Muscle of leg (tissue), 16 donors: ENCODE measurements around the gene HMCN2. TPM values are rescaled to one million over a fixed set of nuclear protein-coding genes. Genes with fewer than 3 reads are reported as not detected.
A peak's percentile ranks its signal among the peaks of the same experiment; 100 is the strongest.

ENCODE experiments used
- DNase-seq: peaks from one replicate; pipeline ENCODE4 v3.0.0; 2013
- H3K27ac ChIP-seq: one replicate; pipeline ENCODE4 v1.5.1; 2013; ENCODE audit warnings: mild to moderate bottlenecking, low read length, control low read depth
- H3K27me3 ChIP-seq: one replicate; pipeline ENCODE4 v1.6.1; 2013; ENCODE audit warnings: low read length; ENCODE audit not compliant: control insufficient read depth, insufficient read depth
- H3K36me3 ChIP-seq: one replicate; pipeline ENCODE4 v1.6.1; 2013; ENCODE audit warnings: low read length; ENCODE audit not compliant: control insufficient read depth, insufficient read depth
- H3K4me1 ChIP-seq: one replicate; pipeline ENCODE4 v1.6.1; 2013; ENCODE audit warnings: low read length; ENCODE audit not compliant: control insufficient read depth, insufficient read depth
- H3K4me3 ChIP-seq: one replicate; pipeline ENCODE4 v1.5.1; 2013; ENCODE audit warnings: low read length, control low read depth
- H3K9me3 ChIP-seq: replicated peaks from 2 replicates; pipeline ENCODE4 v1.6.1; 2013; ENCODE audit warnings: low read depth, low read length; ENCODE audit not compliant: control insufficient read depth
- WGBS: methylation state at CpG from one replicate; pipeline ENCODE4 v1.1.5; 2013; ENCODE audit warnings: missing lambda C conversion rate; ENCODE audit not compliant: insufficient coverage; 5-methylcytosine and 5-hydroxymethylcytosine counted together
- long read RNA-seq, 11 donors: transcript quantifications; one replicate each; lab custom pipeline, GENCODE V29; 2026
- polyA plus RNA-seq, 8 donors: library from polyadenylated mRNA; unstranded; fragments of 120-200 nt; gene quantifications; one replicate each; pipeline versions ENCODE4 v1.2.1 to v1.2.3, GENCODE V29; 2013; ENCODE audit warnings: inconsistent platforms in 1 of 8, low replicate concordance in 1 of 8; ENCODE audit not compliant: insufficient read length in 8 of 8, insufficient read depth in 1 of 8
- total RNA-seq: library from RNA; stranded (reverse); fragments of 120-200 nt; gene quantifications from one replicate; pipeline ENCODE4 v1.2.4, GENCODE V29; 2013

Gene HMCN2, protein sequence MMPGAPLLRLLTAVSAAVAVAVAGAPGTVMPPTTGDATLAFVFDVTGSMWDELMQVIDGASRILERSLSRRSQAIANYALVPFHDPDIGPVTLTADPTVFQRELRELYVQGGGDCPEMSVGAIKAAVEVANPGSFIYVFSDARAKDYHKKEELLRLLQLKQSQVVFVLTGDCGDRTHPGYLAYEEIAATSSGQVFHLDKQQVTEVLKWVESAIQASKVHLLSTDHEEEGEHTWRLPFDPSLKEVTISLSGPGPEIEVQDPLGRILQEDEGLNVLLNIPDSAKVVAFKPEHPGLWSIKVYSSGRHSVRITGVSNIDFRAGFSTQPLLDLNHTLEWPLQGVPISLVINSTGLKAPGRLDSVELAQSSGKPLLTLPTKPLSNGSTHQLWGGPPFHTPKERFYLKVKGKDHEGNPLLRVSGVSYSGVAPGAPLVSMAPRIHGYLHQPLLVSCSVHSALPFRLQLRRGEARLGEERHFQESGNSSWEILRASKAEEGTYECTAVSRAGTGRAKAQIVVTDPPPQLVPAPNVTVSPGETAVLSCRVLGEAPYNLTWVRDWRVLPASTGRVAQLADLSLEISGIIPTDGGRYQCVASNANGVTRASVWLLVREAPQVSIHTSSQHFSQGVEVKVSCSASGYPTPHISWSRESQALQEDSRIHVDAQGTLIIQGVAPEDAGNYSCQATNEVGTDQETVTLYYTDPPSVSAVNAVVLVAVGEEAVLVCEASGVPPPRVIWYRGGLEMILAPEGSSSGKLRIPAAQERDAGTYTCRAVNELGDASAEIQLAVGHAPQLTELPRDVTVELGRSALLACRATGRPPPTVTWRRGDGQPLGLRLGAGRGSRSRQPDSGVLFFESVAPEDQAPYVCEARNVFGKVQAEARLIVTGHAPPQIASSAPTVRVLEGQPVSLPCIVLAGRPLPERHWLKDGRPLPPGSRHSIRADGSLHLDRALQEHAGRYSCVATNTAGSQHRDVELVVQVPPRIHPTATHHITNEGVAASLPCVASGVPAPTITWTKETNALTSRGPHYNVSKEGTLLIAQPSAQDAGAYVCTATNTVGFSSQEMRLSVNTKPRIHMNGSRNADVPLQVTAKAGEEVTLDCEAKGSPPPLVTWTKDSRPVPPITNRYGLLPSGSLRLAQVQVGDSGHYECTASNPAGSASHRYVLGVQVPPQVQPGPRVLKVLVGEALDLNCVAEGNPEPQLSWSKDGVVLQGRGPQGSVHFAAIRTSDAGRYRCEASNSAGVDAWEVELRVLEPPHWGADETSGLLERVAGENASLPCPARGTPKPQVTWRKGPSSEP (N-terminal part only)
- total RNA-seq: 3.4 TPM
- polyA plus RNA-seq: 1 to 10 TPM; 2.8 to 7.7 (median 4.7) TPM
- long read RNA-seq, donor 1: 0 reads
- long read RNA-seq, donor 2: 0 reads
- long read RNA-seq, donor 3: 0 reads
- long read RNA-seq, donor 4: 0 reads
- long read RNA-seq, donor 5: 0 reads
- long read RNA-seq, donor 6: 0 reads
- long read RNA-seq, donor 7: 0 reads
- long read RNA-seq, donor 8: 0 reads
- long read RNA-seq, donor 9: 0 reads
- long read RNA-seq, donor 10: 0 reads
- long read RNA-seq, donor 11: 0 reads

- WGBS: under 1% methylated on average over 73 of the region's 89 CpGs
- Histone ChIP-seq H3K4me3 (peak within 1 kb of the TSS; percentile 28), H3K9me3 (no peaks in the 10 kb centered on the region), H3K36me3 (no peaks in the 10 kb centered on the region), H3K27ac (no peak within 1 kb of the TSS), H3K27me3 (peaks cover 73% of the 10 kb centered on the region), H3K4me1 (peaks cover 49% of the 10 kb centered on the region)
- peak; percentile 66 for DNase-seq
These were observed at the start of gene HMCN2 for GRCh38 chr9:130265431-130266235. Gene HMCN2, plus strand, starts transcription at chr9:130265760. Its CDS starts 119 bp downstream, at chr9:130265879.

DNA sequence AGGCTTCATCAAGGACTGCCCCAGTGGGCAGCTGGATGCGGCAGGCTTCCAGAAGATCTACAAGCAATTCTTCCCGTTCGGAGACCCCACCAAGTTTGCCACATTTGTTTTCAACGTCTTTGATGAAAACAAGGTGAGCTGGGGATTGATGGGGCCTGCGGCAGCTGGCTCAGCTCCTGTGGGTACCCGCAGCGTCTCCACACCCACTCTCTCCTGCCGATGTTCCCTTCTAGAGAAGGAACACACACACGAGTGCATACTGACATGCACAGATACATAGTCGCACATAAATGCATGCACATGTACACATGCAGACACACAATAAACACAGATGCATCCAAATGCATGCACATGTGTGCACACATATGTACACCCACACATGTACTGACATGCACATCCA is 47.7 kb upstream of the HMCN2 start:
- H3K9me3 ChIP-seq: no peaks in the 10 kb centered on the region
- no peak overlapping the region for H3K4me3 ChIP-seq
- no peaks in the 10 kb centered on the region for H3K27me3 ChIP-seq
- peaks cover 16% of the 10 kb centered on the region for H3K36me3 ChIP-seq
- 85% methylated on average over 7 of the region's 10 CpGs for WGBS
- peaks cover 45% of the 10 kb centered on the region for H3K4me1 ChIP-seq
- H3K27ac ChIP-seq: no peak overlapping the region
- DNase-seq: no peak

- peaks cover 19% of the 10 kb centered on the region for H3K36me3 ChIP-seq
- no peak overlapping the region for H3K27ac ChIP-seq
- peaks cover 34% of the 10 kb centered on the region for H3K4me1 ChIP-seq
- no peaks in the 10 kb centered on the region for H3K9me3 ChIP-seq
- H3K27me3 ChIP-seq: no peaks in the 10 kb centered on the region
- no peak overlapping the region for H3K4me3 ChIP-seq
- DNase-seq: no peak
- WGBS: 51% methylated on average over 11 of the region's 16 CpGs
These were observed 45.9 kb upstream of the HMCN2 start for GRCh38 chr9:130219661-130220096.

DNA sequence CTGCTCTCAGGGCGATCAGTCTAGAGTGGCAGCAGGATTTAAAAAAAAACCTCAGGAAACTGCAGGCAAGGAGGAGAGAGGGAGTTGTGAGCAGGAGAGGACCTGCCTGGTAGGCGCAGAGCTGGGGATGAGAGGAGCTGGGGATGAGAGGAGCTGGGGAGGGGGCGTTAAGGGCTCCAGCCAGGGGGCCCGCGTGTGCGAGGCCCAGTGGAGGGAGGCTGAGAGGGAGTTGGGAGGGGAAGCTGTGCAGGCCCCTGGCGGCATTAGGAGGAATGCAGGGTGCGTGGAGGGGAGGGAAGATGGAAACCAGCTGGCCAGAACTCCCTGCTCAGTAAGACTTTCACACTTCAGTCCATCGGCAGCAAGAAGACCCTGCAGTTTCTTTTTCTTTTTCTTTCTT is 45.2 kb upstream of the HMCN2 start:
- H3K4me1 ChIP-seq: peaks cover 27% of the 10 kb centered on the region
- peaks cover 26% of the 10 kb centered on the region for H3K36me3 ChIP-seq
- no peaks in the 10 kb centered on the region for H3K27me3 ChIP-seq
- no peak overlapping the region for H3K4me3 ChIP-seq
- DNase-seq: peak; percentile 77
- no peaks in the 10 kb centered on the region for H3K9me3 ChIP-seq
- WGBS: 18% methylated on average over 2 of the region's 9 CpGs
- no peak overlapping the region for H3K27ac ChIP-seq

- Histone ChIP-seq H3K4me1 (peaks cover 20% of the 10 kb centered on the region), H3K9me3 (peaks cover 9% of the 10 kb centered on the region), H3K27me3 (no peaks in the 10 kb centered on the region), H3K27ac (no peak overlapping the region), H3K4me3 (no peak overlapping the region), H3K36me3 (peaks cover 49% of the 10 kb centered on the region)
- no peak for DNase-seq
- WGBS: 87% methylated on average over 8 of the region's 9 CpGs
These were observed 42.7 kb upstream of the HMCN2 start for GRCh38 chr9:130222833-130223232.

DNA sequence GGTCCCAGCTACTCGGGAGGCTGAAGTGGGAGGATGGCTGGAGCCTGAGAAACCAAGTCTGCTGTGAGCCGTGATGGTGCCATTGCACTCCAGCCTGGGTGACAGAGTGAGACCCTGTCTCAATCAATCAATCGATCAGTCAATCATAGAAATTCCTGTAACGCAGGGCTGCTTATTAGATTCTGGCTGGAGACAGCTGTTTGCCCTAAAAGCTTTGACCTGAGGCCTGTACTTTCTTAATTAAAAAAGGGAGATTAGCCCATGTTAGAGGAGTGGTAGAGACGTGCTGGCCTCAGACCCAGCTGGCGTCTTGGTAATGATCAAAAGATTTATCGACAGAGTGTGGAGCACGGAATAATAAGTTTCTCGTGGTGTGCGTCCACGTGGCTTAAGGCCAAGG is 40.5 kb upstream of the HMCN2 start:
- WGBS: 71% methylated on average over 11 of the region's 11 CpGs
- no peak for DNase-seq
- peaks cover 12% of the 10 kb centered on the region for H3K9me3 ChIP-seq
- H3K27me3 ChIP-seq: no peaks in the 10 kb centered on the region
- no peak overlapping the region for H3K27ac ChIP-seq
- no peak overlapping the region for H3K4me3 ChIP-seq
- peaks cover 44% of the 10 kb centered on the region for H3K36me3 ChIP-seq
- peaks cover 7% of the 10 kb centered on the region for H3K4me1 ChIP-seq

DNA sequence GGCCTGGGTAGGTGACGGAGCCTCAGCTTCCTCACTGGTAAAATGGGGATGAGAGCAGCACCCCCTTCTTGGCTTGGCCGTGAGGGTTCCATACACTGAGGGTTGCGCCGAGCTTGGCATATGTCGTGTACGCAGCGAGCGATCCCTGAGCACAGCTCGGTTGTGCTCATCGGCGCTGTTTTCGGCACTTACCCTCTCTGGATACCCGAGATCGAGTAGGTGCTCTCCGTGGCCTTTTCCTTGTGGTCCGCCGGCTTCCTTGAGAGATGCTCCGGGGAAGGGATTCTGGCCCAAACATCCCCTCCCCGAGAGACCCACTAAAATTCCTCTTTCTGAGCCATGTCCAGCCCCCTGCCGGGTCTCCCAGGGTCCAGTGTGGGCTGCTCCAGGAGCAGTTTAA is 40.0 kb upstream of the HMCN2 start:
- Histone ChIP-seq H3K9me3 (peaks cover 12% of the 10 kb centered on the region), H3K4me3 (no peak overlapping the region), H3K4me1 (peaks cover 3% of the 10 kb centered on the region), H3K27ac (no peak overlapping the region), H3K36me3 (peaks cover 44% of the 10 kb centered on the region), H3K27me3 (no peaks in the 10 kb centered on the region)
- no peak for DNase-seq
- WGBS: 88% methylated on average over 20 of the region's 20 CpGs

DNA sequence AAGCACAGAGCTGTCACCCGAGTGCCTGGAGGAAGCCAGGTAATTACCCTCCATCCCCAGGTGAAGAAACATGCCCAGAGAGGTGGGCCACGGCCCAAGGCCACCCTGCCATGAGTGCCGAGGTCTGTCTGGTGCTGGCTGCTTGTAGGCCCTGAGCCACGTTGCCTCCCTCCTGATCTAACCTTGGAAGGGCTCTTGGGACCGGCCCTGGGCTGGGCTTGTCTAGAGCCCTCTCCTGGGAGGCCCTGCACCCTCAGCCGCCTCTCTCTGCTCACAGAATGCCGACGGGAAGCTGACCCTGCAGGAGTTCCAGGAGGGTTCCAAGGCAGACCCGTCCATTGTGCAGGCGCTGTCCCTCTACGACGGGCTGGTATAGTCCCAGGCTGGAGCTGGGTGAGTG is 39.4 kb upstream of the HMCN2 start:
- Histone ChIP-seq H3K4me3 (no peak overlapping the region), H3K36me3 (peaks cover 44% of the 10 kb centered on the region), H3K9me3 (peaks cover 12% of the 10 kb centered on the region), H3K27ac (no peak overlapping the region), H3K27me3 (no peaks in the 10 kb centered on the region), H3K4me1 (no peaks in the 10 kb centered on the region)
- no peak for DNase-seq
- 97% methylated on average over 12 of the region's 12 CpGs for WGBS

- no peak for DNase-seq
- Histone ChIP-seq H3K4me3 (no peak overlapping the region), H3K9me3 (peaks cover 12% of the 10 kb centered on the region), H3K27me3 (no peaks in the 10 kb centered on the region), H3K36me3 (peaks cover 46% of the 10 kb centered on the region), H3K4me1 (no peaks in the 10 kb centered on the region), H3K27ac (no peak overlapping the region)
- WGBS: 88% methylated on average over 2 of the region's 3 CpGs
These were observed 37.7 kb upstream of the HMCN2 start for GRCh38 chr9:130227833-130228232.
